Uterus (tissue), 2 donors: ENCODE data around the gene CADM2.

Experiments
- CTCF ChIP-seq, 4 experiments: fragments of 200-600 bp in 2 of 4; fragments of 450-650 bp in 2 of 4; sonication (generic) in 2 of 4; IDR thresholded peaks; one replicate each; pipeline ENCODE4 v1.5.1; 2016 to 2019; ENCODE audit warnings: antibody characterized with exemption in 4 of 4, mild to moderate bottlenecking in 2 of 4, moderate library complexity in 1 of 4
- POLR2A ChIP-seq, 2 donors: fragments of 450-650 bp; IDR thresholded peaks; one replicate each; pipeline ENCODE4 v1.6.1; 2016; ENCODE audit warnings: antibody characterized with exemption in 2 of 2, mild to moderate bottlenecking in 1 of 2, moderate library complexity in 1 of 2

DNA sequence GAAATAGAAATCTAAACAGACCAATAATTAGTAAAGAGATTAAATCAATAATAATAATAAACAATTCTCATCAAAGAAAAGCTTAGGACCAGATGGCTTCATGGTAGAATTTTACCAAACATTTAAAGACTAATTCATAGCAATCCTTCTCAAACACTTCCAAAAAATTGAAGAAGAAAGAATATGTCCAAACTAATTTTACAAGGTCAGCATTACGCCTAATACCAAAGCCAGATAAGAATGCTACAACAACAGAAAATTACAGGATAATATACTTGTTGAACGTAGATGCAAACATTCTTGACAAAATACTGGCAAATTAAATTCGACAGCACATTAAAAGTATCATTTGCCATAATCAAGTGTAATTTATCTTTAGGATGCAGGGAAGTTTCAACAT lies 36.1 kb upstream of the CADM2 start:
- TF ChIP-seq POLR2A (IDR thresholded peaks at IDR 0.05) (no peak), CTCF (IDR thresholded peaks at IDR 0.05) (no peak)
